SW 1271 (cell line): ENCODE results near the gene PACRG.

Source experiments
- DNase-seq, 2 experiments: peaks; one replicate each; lab custom pipeline; 2025; lab: John Stamatoyannopoulos, UW

Gene PACRG

GRCh38 chr6:162864911-162865310 lies 137.1 kb downstream of the PACRG start:
- DNase-seq = no peak

GRCh38 chr6:162866656-162867055 lies 138.9 kb downstream of the PACRG start:
- DNase-seq = no peak

- DNase-seq = no peak
These were observed 140.6 kb downstream of the PACRG start for GRCh38 chr6:162868397-162868796.

- no peak for DNase-seq
These were observed 144.2 kb downstream of the PACRG start for GRCh38 chr6:162871966-162872365.

GRCh38 chr6:162873537-162873936 lies 145.8 kb downstream of the PACRG start:
- no peak for DNase-seq

- DNase-seq = no peak
These were observed 147.3 kb downstream of the PACRG start for GRCh38 chr6:162875070-162875469.

GRCh38 chr6:162882801-162883481 lies 155.2 kb downstream of the PACRG start:
- no peak for DNase-seq

- no peak for DNase-seq
These were observed 160.4 kb downstream of the PACRG start for GRCh38 chr6:162887981-162888689.

- no peak for DNase-seq
These were observed 161.5 kb downstream of the PACRG start for GRCh38 chr6:162889303-162889702.

- DNase-seq = no peak
These were observed 170.2 kb downstream of the PACRG start for GRCh38 chr6:162898011-162898410.

- no peak for DNase-seq
These were observed 171.4 kb downstream of the PACRG start for GRCh38 chr6:162899148-162899547.

GRCh38 chr6:162900503-162900902 lies 172.7 kb downstream of the PACRG start:
- DNase-seq = no peak

GRCh38 chr6:162904069-162904663 lies 176.4 kb downstream of the PACRG start:
- no peak for DNase-seq

GRCh38 chr6:162906479-162906878 lies 178.7 kb downstream of the PACRG start:
- no peak for DNase-seq

GRCh38 chr6:162907876-162908481 lies 180.2 kb downstream of the PACRG start:
- peak in 1 of 2 experiments; percentile 18 for DNase-seq

- DNase-seq = no peak
These were observed 185.4 kb downstream of the PACRG start for GRCh38 chr6:162913206-162913605.

GRCh38 chr6:162917506-162917905 lies 189.7 kb downstream of the PACRG start:
- DNase-seq = no peak

GRCh38 chr6:162921062-162921461 lies 193.3 kb downstream of the PACRG start:
- DNase-seq = no peak

GRCh38 chr6:162921510-162922040 lies 193.8 kb downstream of the PACRG start:
- no peak for DNase-seq

GRCh38 chr6:162922563-162923166 lies 194.9 kb downstream of the PACRG start:
- no peak for DNase-seq

- no peak for DNase-seq
These were observed 207.1 kb downstream of the PACRG start for GRCh38 chr6:162934844-162935243.

- no peak for DNase-seq
These were observed 212.7 kb downstream of the PACRG start for GRCh38 chr6:162940426-162940825.
